ENCODE data around the gene ZNF366.

The ZNF366 gene

DNA sequence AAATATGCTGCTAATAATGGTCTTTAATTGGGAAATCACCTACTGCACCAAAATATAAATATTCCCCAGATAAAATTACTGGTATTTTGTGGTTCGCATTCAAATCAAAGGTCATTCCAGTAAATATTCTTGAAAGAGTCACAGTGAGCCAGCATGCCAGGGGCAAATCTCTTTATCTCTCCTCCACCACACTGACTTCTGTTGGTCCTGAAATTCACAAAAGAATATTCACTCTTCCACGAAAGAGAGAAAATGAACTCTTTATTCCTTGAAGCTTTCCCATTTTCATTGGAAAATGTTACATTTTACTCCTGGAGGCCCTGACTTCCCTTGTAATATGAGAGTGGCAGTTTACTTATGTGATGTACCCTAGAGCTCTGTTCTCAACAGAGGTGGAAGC, 39.7 kb downstream of the ZNF366 start:
- no peak for DNase-seq

DNA sequence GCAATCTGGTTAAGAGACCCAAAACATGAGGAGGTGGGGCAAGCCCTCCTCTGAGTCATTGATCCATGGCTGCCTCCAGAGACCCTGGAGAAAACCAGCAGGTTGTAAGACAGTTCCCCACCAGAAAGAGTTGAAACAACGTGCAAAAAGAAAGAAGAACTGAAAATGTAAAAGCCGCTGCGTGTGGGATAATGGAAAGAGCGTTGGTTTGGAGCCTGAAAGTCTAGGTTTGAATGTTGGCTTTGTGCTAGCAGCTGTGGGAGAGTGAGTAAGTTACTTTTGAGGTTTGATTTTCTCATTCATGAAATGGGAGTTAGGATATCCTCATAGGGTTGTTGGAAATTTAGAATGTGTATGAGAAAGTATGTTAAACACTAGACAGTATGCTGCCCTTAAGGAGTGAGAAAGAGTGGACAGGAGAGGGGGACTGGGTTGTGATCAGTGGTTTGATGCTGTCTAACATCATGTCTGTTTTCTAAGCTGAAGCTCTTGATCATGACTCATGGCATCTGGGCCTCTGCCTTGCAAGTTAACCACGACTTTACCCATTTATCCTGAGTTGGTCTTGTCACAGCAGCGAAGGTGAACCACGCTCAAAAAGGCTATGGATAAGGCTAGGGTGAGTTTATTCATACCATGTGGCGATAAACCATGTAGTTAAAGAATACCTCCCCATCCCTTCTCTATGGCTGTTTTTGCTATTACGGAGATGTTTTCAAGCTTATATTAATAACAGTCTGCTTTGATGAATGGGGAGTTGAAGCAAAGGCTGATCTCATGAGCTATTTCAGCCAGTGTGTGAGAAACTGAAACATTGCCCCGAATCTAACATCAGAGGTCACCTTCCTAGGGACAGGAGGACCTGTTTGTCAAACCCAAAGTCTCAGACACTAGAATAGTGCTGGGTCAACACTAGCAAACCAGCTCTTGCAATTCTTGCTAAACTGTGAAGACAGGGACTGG, 41.3 kb downstream of the ZNF366 start:
- DNase-seq = no peak

DNA sequence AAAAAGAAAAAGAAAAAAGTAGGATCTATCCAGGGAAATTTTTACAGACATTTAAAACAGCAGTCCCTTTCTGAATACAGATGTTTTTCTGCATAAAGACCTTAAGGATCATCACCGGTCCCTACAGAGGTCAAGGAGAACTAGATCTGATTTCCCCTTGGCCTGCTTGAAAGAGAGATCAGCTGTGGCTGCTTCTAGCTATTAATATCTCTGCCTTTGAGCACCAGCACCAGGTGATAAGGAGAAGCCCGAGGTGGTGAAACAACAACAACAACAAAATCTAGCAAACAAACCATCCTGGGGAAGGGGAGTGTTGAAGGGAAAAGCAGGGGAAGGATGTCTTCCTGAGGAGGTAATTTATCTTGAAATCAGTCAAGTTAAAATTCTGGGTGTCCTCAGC, 42.1 kb downstream of the ZNF366 start:
- DNase-seq = no peak

DNA sequence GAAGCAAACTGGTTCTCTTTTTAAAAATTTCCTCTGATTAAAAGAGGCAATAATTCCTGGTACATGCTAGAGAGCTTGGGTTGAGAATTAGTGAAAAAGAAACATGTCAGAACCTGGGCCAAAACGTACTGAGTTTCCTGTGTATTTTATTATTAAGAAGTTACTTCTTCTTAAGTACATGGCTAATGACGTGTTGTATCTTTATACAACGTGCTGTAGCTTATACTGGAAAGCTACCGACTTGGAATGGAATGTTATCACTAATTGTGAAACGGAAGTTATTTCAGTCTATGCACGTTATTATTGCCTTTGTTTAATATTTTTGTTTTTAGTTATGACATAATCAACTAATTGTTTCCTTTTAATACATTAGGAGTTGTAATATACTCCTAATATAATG, 43.1 kb downstream of the ZNF366 start:
- no peak for DNase-seq

DNA sequence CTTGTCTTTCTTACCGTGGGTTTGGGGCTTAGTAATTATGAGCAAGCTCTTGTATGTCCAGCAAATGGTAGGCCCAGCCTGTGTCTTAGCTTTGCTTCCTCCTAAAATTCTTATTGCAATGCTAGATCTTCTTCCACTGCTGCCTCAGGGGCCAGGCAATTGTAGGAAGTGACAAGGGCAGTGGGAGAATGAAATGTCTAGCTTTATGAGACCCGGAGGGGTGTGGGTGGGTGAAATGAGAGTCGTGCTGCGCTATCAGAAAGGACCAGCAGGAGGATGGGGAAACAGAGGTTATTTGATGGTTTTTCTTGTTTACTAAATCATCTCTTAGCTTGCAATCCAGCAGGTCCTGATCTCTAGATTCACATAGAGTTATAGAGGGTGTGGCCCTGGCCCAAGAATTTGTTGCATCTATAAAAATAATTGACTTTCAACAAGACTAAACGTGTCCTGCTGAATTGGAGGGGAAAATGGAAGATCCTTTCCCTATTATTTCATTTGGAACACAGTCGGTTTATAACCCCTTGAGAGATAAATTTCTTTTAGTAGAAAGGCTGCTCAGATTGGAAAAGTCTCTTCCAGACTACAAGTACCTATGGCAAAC, 43.7 kb downstream of the ZNF366 start:
- DNase-seq = no peak

DNA sequence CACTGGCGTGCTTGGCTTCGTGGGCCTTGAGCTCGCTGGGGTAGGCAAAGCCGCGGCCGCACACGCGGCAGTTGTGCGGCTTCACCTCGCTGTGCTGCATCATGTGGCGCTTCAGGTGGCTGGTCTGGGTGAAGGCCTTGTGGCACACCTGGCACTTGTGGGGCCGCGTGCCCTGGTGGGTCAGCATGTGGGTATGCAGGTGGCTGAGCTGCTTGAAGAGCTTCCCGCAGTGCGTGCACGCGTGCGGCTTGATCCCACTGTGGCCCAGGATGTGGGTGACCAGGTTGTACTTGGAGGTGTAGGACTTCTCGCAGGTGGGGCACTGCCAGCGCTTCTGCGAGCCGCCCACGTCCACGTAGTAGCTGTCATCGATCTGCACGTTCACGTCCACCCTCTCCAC, 46.8 kb downstream of the ZNF366 start:
- no peak for DNase-seq

DNA sequence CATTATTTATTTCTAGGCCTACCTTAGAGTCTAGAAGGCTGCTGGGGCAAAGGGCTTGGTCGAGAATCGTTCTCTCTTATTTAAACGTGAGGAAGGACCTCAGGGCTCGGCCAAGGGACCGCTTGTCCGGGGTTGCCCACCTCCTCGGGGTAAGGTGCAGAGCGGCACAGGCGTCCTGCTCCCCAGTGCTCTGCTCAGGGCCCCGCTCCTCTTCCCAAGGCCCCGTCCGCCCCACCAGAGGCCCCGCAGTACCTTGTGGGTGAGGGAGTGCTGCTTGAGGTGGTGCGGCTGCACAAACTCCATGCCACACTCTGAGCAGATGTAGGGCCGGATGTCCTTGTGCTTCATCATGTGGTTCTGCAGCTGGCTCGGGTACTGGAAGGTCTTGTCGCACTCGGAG, 47.3 kb downstream of the ZNF366 start:
- DNase-seq = no peak

DNA sequence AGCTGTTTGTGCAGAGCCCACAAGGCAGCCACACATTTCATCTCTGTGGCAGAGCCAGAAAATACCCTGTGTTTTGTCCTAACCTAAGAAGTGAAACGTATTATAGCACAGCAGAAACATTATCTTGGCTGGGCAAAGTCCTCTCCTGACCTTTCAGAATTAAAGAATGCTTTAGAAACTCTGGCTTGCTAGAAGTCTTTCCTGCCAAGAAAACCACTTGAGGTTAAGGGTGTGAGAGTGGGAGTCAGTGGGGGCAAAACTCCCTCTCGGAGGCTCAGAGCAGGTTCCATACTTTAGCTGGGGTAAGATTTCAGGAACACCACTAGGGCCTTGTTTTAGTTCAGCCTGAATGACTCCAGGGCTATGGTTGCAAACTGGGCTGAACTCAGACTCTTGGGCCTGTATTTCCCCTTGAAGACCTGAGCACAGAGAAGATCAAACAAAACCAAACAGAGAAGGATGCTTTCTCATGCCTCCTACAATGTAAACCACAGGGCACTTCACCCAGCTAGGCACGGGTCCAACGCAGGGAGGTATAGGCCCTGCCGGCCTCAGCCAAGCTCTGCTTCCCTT, 48.0 kb downstream of the ZNF366 start:
- no peak for DNase-seq

DNA sequence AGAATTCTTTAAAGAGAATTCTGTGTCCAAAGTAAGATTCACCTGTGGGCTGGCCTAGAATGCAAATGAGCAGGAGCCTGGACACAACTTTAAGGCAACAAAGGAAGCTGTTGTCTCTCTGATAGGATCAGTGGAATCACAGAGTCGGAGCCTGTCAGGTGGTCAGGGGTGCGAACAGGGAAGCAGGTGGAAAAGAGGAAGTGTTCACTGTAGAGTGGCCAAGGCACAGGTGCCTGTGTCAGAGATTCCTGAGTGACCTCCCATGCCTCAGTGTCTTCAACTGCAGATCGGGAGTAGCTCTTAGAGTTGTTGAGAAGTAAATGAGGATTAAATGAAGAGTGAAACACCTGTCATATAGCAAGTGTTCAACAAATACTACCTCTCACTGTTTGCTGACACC, 48.8 kb downstream of the ZNF366 start:
- no peak for DNase-seq

DNA sequence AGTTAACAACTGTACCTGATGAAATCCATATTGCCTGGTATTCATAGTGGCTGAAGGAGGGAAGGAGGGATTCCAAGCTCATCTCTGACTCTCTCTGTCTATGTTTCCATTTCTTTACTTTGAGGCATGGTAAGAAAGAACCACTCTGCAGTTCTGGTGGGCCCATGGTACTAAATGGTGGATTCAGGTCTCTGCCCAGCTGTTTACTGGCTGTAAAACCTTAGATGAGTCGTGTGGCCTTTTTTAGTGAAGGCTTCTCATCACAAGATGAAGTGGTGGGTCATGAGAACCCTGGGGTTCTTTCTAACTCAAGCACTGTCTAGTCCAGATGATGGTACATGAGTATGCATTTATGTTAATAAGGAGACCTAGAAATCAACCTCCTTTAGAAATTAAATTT, 49.7 kb downstream of the ZNF366 start:
- no peak for DNase-seq

DNA sequence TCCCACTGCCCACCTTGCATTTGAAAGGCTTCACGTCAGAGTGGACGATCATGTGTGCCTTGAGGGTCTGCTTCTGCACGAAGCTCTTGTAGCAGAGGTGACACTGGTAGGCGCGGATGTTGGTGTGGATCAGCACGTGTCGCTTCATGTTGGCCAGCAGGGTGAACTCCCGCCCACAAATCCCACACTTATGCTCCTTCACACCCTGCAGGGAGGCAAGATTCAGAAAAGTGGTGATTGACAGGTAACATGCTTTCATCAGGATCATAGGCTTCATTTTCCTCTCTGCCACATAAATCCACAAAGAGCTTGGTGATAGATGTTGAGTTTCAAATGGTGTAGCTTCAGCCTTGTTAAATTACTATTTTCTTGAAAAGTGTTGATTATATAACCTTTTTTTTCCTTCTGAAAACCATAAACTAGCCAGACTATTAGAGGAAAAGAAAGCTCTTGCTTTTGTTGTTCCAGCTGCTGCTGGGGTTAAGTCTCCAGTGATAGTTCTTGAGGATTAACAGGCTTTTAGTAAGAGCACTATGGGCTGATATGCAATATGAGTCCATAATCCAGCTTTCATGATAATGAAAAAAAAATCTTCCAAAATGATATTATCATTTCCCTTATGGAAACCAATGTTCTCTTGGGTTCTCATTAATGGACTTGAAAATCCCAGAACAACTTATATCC, 50.7 kb downstream of the ZNF366 start:
- DNase-seq = no peak

DNA sequence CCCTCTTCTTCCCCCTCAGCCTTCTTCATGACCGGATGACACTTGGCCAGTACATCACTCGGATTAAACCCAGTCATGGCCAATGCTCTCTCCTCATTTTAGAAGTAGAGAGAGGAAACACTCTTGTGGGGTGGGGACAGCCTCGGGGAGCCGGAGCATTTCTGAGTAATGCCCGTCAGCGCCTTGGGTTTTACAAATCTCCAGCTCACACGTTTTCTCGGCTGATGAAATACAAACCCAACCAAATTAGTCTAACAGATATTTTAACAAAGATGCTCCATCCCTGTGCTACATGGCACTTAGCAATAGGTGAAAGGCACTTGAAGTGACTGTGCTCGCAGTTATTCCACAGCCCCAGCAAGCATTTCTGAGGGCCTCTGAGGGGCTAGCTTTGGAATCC, 51.7 kb downstream of the ZNF366 start:
- no peak for DNase-seq

DNA sequence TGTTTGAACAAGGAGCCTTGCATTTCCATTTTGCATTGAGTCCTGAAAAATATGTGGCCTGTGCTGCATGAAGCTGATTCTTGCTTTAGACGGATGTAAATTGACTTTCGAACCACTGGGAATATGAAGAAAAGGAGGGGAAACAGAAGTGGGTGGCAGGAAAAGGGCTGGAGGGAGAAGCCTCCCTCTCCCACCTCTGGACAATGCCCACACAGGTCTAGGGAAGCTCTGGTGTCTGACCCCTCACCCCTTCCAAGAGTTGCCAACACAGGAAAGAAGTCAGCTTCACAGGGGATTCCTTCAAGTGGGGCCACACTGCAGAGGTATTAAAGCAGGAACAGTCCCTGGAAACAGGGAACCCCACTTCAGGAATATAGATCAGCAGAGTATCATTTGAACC, 52.2 kb downstream of the ZNF366 start:
- no peak for DNase-seq

DNA sequence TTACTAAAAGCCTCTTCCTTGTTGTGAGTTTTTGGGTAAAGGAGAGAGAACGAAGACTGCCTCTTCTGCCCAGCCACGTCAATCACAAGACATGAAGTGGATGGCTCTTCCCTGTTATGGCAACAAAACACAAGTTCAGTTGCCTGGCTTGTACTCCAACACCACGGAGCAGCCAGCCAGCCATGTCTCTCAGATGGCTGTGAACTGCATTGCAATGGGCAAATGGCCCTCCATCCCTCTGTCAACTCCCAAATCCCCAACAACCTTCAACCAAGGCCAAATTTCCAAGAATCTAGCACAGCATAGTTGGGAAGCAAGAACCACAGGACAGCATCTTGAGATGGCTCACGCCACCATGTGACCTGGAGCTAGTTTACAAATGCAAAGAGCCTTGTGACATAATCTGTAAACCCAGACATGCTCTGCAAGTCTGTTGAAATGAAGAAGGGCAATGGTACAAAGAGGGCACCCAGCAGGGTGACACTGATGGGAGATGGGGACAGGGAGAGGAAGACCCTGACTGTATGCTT, 53.9 kb downstream of the ZNF366 start:
- DNase-seq = no peak

DNA sequence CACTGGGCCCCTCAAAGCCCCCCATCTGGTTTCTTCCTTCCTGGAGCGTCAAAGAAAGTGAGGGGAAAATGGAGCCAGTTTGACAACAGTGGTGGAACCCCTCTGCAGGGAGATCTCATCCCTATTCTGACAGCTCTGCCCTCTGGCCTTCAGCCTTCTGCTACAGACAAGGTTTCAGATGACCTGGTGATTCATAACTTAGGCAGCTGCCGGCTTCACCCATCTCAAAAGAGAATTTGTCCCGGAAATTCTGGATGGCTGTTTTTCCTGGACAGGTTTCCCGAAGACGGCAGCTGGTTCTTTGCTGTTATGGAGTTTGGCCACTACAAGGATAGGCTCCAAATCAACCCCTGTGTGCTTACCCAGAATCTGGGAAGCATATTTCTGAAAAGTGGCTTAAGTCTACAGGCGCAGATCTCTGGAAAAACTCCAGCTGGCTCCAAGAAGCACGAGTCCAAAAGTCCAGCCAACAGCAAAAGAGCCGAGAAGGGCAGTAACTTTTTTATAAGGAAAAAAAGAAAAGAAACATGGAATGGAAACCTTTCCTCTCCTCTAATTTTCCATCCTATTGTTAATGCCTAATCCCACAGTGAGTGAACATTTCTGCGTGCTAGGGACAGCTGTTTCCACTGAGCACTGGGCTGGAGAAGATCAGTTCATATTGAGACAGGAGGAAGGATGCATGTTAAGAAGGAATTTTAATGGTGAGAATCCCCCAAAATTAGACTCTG, 54.5 kb downstream of the ZNF366 start:
- peak in 4 of 51 donors; percentile 2 to 33 (median 2) for DNase-seq

DNA sequence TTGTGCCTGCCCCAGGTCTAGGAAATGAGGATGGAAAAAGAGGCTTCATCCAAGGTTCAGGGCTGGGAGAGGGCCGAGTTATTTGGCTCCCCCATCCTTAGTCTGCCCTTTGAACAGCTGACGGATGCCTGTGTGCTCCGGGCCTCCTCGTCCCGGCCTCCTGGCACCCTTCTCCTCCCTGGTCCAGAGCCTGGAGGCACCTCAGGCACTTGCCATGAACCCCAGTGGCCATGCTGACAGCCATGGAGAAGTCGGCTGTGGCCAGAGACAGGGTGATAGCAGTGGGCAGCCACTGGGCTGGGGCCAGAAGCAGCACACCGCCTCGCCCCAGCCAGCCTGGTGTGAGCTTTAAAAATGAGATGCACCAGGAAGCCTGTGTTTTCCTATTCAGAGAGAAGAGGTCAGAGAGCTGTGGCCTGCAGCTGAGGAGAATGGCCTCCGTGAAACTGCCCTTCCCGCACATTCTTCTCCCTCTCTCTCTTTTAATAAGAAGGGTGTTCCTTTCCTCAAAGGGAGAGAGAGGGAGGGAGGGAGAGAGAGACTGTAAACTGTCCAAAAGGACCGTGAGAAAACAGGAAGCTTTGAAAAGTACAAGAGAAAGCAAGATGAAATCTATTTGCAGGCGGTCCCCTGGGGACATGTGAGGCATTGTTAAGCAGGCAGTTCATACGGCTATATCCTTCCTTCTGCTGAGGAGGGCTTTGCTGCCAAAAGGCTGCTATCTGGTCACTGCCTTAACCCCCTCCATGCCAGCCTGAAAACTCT, 55.3 kb downstream of the ZNF366 start:
- DNase-seq = peak in 3 of 51 donors; percentile 1 to 17 (median 11)

DNA sequence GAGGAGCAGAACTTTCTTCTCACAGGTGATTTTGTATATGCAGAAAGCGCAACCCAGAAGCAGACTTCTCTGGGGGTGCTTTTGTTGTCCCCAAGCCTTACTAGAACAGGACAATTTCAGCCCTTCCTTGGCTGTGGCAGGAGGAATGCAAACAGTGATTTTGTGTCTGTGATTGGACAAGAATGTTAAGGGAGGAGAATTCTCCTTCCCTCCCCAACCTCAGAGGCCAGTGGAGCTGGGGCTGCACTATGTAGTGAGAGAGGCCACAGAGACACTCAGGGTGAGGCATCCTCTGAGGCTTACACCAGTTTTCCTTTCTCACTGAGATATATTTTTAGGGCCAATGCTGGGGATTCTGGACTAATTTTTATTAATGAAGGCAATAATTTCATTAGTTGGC, 58.8 kb downstream of the ZNF366 start:
- no peak for DNase-seq

DNA sequence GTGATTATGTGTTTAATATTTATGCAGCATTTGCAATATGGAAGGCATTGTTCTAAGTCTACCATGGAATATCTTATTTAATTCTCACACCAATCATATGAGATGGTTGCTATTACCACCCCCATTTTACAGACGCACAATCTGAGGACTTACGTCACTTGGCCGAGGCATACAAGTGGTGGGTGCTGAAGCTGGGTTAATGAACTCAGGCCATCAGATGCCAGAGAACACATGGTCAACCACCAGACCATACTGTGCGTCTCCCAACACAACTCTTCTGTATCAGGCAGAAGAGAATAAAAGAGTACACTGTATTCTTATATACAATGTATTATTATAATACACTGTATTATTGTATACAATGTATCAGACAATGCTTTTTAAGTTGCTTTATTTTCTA, 59.5 kb downstream of the ZNF366 start:
- no peak for DNase-seq

DNA sequence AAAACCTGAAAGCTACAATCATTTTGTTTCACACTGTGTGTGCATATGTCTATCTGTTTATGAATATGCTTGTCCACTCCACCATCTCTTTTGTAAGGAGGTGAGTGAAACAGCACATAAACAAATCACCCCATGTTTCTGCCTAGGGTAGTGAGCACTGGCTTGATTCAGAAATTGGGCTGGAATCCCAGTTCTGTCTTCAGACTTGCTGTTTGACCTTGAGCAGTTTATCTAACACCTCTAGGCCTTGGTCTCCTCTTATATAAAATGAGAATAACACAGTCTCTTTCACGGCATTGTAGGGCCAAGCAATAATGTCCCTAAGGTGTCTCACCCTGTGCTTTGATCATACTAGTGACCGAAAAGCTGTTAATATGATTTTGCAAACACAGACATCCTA, 61.2 kb downstream of the ZNF366 start:
- DNase-seq = no peak

DNA sequence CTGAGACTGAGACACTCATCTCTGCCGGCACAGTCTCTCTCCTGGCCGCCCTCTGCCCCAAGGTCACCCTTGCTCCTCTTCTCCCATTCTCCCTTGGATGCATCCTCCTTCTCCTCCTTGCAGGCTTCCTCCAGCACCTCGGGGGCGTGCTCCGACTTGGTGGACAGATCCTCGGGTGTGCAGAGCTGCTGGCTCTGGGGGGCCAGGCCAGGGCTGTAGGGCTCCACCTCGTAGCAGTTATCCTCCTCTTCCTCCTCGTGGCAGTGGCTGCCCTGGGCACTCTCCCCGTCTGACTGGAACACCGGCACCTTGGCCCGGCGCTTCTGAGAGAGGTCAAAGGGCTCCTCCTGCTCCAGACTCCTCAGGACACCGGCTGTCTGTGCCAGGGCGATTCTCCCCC, 63.3 kb downstream of the ZNF366 start:
- DNase-seq = peak in 1 of 51 donors; percentile 5
